ENCODE results near the gene ZNF679.

- TF ChIP-seq CTCF (IDR thresholded peaks at IDR 0.05), result no peak
- TF ChIP-seq POLR2A (IDR thresholded peaks at IDR 0.05), result no peak
Observed at GRCh38 chr7:64277630-64278029, 49.4 kb downstream of the ZNF679 start.
